GM23248 (cell line): ENCODE data around the gene SDHB.

Experiments used
- EZH2 ChIP-seq: fragments of 200-600 bp; sonication (generic); IDR thresholded peaks from 2 replicates; pipeline ENCODE4 v1.6.1; 2018; ENCODE audit warnings: antibody characterized with exemption, mild to moderate bottlenecking; ENCODE audit not compliant: insufficient read depth, poor library complexity, severe bottlenecking
- EZH2phosphoT487 ChIP-seq: fragments of 200-600 bp; sonication (generic); IDR thresholded peaks from 2 replicates; pipeline ENCODE4 v1.6.1; 2018; ENCODE audit warnings: antibody characterized with exemption, moderate library complexity, mild to moderate bottlenecking, low read depth; ENCODE audit not compliant: insufficient read depth

DNA sequence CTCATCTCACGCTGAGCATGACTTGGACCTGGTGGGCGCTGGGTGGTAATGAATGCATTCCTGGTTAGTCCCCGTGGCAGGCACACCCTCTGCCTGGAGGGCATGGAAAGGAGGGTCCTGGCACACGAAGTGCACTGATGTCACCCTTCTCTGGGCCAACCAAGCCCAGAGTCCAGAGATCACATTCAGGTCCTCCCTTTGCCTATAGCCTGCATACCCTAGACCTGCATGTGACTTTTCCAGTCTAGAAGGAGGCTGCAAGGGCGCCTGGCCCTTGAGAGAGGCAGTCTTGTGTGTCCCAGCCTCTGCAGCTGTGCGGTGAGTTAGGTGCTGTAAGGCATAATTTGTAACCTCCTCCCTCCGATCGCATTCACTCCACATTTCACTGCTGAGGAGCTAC, 43.3 kb upstream of the SDHB start:
- TF ChIP-seq EZH2 (no peak), EZH2phosphoT487 (no peak)
